Keratinocyte (primary cell): Measurements from ENCODE around the gene WSB1. TPM values are rescaled to one million over a fixed set of nuclear protein-coding genes. Genes with fewer than 3 reads are reported as not detected.

ENCODE experiments used
- DNase-seq: peaks from one replicate; pipeline ENCODE4 v3.0.0-alpha.2; 2011; ENCODE audit warnings: low read depth, missing footprints, low spot score
- FAIRE-seq: peaks from 2 replicates; lab custom pipeline; 2011; peaks lifted over from hg19 to GRCh38; lab: Jason Lieb, UNC
- H2AFZ ChIP-seq: 2 replicates; pipeline ENCODE4 v1.6.0; 2012; ENCODE audit warnings: low read length, control low read depth, inconsistent platforms; ENCODE audit not compliant: control insufficient read depth
- H3K27ac ChIP-seq: 2 replicates; pipeline ENCODE4 v1.5.1; 2011; ENCODE audit warnings: low read length; ENCODE audit not compliant: control insufficient read depth, insufficient read depth
- H3K27me3 ChIP-seq: 3 replicates; pipeline ENCODE4 v1.6.0; 2011; ENCODE audit warnings: low read length; ENCODE audit not compliant: control insufficient read depth, insufficient read depth; ENCODE audit errors: extremely low read depth
- H3K36me3 ChIP-seq, 2 experiments: 2 replicates in 1 of 2; 3 replicates in 1 of 2; pipeline ENCODE4 v1.5.1; 2011; ENCODE audit warnings: low read length in 2 of 2, mild to moderate bottlenecking in 1 of 2; ENCODE audit not compliant: control insufficient read depth in 2 of 2, insufficient read depth in 2 of 2; ENCODE audit errors: extremely low read depth in 1 of 2
- H3K4me1 ChIP-seq: 3 replicates; pipeline ENCODE4 v1.5.1; 2011; ENCODE audit warnings: low read length; ENCODE audit not compliant: control insufficient read depth, insufficient read depth; ENCODE audit errors: extremely low read depth
- H3K4me2 ChIP-seq: 3 replicates; pipeline ENCODE4 v1.6.0; 2011; ENCODE audit warnings: low read depth, low read length; ENCODE audit not compliant: control insufficient read depth, insufficient read depth; ENCODE audit errors: extremely low read depth
- H3K4me3 ChIP-seq, 3 experiments: fragments of 200-600 bp in 1 of 3; sonication (generic) in 1 of 3; 2 replicates in 2 of 3; 3 replicates in 1 of 3; pipeline ENCODE4 v1.5.1; 2011 to 2016; ENCODE audit warnings: low read length in 3 of 3, mild to moderate bottlenecking in 3 of 3, control low read depth in 2 of 3, inconsistent platforms in 1 of 3, low read depth in 1 of 3, mixed read lengths in 1 of 3, mixed run types in 1 of 3, moderate library complexity in 1 of 3; ENCODE audit not compliant: control insufficient read depth in 2 of 3, insufficient read depth in 2 of 3; ENCODE audit errors: extremely low read depth in 1 of 3
- H3K79me2 ChIP-seq: 2 replicates; pipeline ENCODE4 v1.6.0; 2012; ENCODE audit warnings: low read length; ENCODE audit not compliant: control insufficient read depth, insufficient read depth
- H3K9ac ChIP-seq: 3 replicates; pipeline ENCODE4 v1.6.0; 2011; ENCODE audit warnings: low read length; ENCODE audit not compliant: control insufficient read depth, insufficient read depth; ENCODE audit errors: extremely low read depth
- H3K9me1 ChIP-seq: 3 replicates; pipeline ENCODE4 v1.6.0; 2011; ENCODE audit warnings: low read length; ENCODE audit not compliant: control insufficient read depth, insufficient read depth; ENCODE audit errors: extremely low read depth
- H3K9me3 ChIP-seq: 2 replicates; pipeline ENCODE4 v1.5.1; 2012; ENCODE audit warnings: low read depth, low read length; ENCODE audit not compliant: control insufficient read depth
- H4K20me1 ChIP-seq: 3 replicates; pipeline ENCODE4 v1.6.0; 2011; ENCODE audit warnings: low read length; ENCODE audit not compliant: control insufficient read depth, insufficient read depth; ENCODE audit errors: extremely low read depth
- EZH2 ChIP-seq: IDR thresholded peaks from one replicate; pipeline ENCODE4 v1.6.1; 2012; ENCODE audit warnings: inconsistent platforms, mild to moderate bottlenecking, low read length, moderate library complexity
- dilution Hi-C: fragments of 300-500 bp; cut with MboI; formaldehyde crosslinking; loops from one replicate; pipeline ENCODE4 v1.7.0; 2020; ENCODE audit warnings: low sequenced_read_pairs; ENCODE audit not compliant: extremely low pct_ligation_motif_present
- polyA plus RNA-seq, 5 experiments: library from polyadenylated mRNA; depleted of rRNA in 3 of 5; stranded (reverse) in 3 of 5; stranded (forward) in 1 of 5; unstranded in 1 of 5; fragments of >200 nt; gene quantifications; 1 replicate in 1 of 5; 2 replicates in 3 of 5; 3 replicates in 1 of 5; pipeline versions ENCODE4 v1.2.1 to v1.2.3, GENCODE V29; 2011 to 2012; ENCODE audit warnings: missing spikeins in 2 of 5, low read depth in 1 of 5, low replicate concordance in 1 of 5
- TF ChIP-seq, protein P1 (sequence below), 3 experiments: IDR thresholded peaks in 1 of 3; conservative IDR thresholded peaks in 1 of 3; optimal IDR thresholded peaks in 1 of 3; 2 replicates in 2 of 3; 3 replicates in 1 of 3; pipeline versions ENCODE3 to v1.5.1; 2011; ENCODE audit warnings: low read length in 3 of 3, mild to moderate bottlenecking in 3 of 3, moderate library complexity in 2 of 3, control low read depth in 1 of 3, inconsistent platforms in 1 of 3; ENCODE audit not compliant: insufficient read depth in 2 of 3; ENCODE audit errors: extremely low read depth in 1 of 3

WSB1 gene
- polyA plus RNA-seq, 1 donor (not counting 4 experiments of a cell fraction or from before 2014, with no cell fraction given): 135 TPM

GRCh38 chr17:27319541-27320221, 25.8 kb downstream of the WSB1 start:
- no peak overlapping the region for H3K9ac ChIP-seq
- H3K27ac ChIP-seq: no peak overlapping the region
- H3K36me3 ChIP-seq: peaks cover 9 to 19% of the 10 kb centered on the region in 2 experiments
- H3K9me1 ChIP-seq: no peaks in the 10 kb centered on the region
- no peaks in the 10 kb centered on the region for H4K20me1 ChIP-seq
- H3K9me3 ChIP-seq: no peaks in the 10 kb centered on the region
- H2AFZ ChIP-seq: no peak overlapping the region
- no peak for DNase-seq
- dilution Hi-C loops: no loop called here
- peaks cover 16% of the 10 kb centered on the region for H3K4me1 ChIP-seq
- H3K4me2 ChIP-seq: no peak overlapping the region
- no peak for FAIRE-seq
- H3K79me2 ChIP-seq: no peaks in the 10 kb centered on the region
- no peak overlapping the region for H3K4me3 ChIP-seq
- TF ChIP-seq, protein P1, sequence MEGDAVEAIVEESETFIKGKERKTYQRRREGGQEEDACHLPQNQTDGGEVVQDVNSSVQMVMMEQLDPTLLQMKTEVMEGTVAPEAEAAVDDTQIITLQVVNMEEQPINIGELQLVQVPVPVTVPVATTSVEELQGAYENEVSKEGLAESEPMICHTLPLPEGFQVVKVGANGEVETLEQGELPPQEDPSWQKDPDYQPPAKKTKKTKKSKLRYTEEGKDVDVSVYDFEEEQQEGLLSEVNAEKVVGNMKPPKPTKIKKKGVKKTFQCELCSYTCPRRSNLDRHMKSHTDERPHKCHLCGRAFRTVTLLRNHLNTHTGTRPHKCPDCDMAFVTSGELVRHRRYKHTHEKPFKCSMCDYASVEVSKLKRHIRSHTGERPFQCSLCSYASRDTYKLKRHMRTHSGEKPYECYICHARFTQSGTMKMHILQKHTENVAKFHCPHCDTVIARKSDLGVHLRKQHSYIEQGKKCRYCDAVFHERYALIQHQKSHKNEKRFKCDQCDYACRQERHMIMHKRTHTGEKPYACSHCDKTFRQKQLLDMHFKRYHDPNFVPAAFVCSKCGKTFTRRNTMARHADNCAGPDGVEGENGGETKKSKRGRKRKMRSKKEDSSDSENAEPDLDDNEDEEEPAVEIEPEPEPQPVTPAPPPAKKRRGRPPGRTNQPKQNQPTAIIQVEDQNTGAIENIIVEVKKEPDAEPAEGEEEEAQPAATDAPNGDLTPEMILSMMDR (optimal IDR thresholded peaks at IDR 0.05 in 1 of 3, IDR thresholded peaks at IDR 0.05 in 1 of 3, conservative IDR thresholded peaks at IDR 0.05 in 1 of 3; ENCODE audit: extremely low read depth in 1 of 3, insufficient read depth in 2 of 3, low read length in 3 of 3): no peak
- TF ChIP-seq EZH2: no peak
- no peaks in the 10 kb centered on the region for H3K27me3 ChIP-seq

GRCh38 chr17:27320222-27320560, 26.3 kb downstream of the WSB1 start:
- Histone ChIP-seq H4K20me1 (no peaks in the 10 kb centered on the region), H3K27me3 (no peaks in the 10 kb centered on the region), H2AFZ (no peak overlapping the region), H3K36me3 (peaks cover 9 to 17% of the 10 kb centered on the region in 2 experiments), H3K9me3 (no peaks in the 10 kb centered on the region), H3K9ac (no peak overlapping the region), H3K4me1 (peaks cover 11% of the 10 kb centered on the region), H3K79me2 (no peaks in the 10 kb centered on the region), H3K9me1 (no peaks in the 10 kb centered on the region), H3K4me3 (no peak overlapping the region), H3K27ac (no peak overlapping the region), H3K4me2 (no peak overlapping the region)
- dilution Hi-C loops: no loop called here
- FAIRE-seq (no peak), DNase-seq (no peak)
- TF ChIP-seq, protein P1 (optimal IDR thresholded peaks at IDR 0.05 in 1 of 3, IDR thresholded peaks at IDR 0.05 in 1 of 3, conservative IDR thresholded peaks at IDR 0.05 in 1 of 3; ENCODE audit: extremely low read depth in 1 of 3, insufficient read depth in 2 of 3, low read length in 3 of 3): no peak
- TF ChIP-seq EZH2: no peak
